ENCODE results near the gene DPY19L1.
"Not testable (repeated sequence)": the region's sequence is repeated elsewhere in the genome, so short reads cannot be mapped to it uniquely, and the experiment has no call there.

The DPY19L1 gene

DNA sequence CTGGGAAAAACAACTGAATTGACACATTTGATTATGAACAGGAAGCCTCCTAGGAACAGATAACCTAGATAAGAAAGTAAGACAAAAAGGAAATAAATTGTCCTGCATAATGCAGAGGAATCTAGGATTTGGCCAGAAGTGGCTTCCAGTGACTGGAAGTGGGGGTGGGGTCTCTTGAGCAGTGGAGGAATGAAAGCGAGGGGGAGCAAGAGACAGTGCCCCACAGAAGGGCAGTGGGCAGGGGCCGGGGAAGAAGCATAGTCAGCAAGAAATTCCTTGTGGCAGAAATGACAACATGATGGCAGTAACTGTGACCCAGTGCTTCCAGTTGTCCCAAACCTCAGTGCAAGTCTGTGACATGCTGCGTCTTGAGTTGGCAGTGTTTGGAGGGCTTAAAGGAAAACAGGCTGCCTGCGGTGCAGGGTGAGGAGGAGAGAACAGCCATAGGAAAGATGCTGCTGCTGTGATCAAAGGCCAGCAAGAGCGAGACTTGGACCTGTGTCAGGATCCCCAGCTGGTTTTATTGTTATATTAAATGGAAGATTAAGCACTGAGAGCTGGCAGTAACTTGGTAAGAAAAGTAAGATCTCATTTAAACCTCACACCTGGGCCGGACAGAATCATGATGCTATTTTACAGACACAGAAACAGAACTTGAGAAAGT is 119.0 kb downstream of the DPY19L1 start:
- DNase-seq (ENCODE audit: low read depth) = not testable (repeated sequence)

DNA sequence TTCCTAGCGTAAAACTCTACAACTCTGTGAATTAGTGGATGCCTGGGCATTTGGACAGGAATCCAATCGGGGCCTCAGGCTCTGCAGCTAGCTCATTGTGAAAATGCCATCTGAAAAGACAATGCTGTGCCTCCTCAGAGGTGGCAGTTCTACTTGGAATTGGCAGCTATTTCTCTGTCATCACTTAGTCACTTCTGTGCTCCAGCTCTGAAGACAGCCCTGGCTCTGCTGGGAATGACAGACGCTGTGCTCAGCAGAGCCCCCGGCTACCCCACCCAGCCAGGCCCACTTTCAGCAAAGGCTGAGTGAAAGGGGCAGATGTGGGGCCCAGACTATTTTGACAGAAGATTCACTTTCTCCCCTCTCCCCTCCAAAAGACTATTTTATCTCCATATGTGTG is 119.8 kb downstream of the DPY19L1 start:
- DNase-seq (ENCODE audit: low read depth) = not testable (repeated sequence)

DNA sequence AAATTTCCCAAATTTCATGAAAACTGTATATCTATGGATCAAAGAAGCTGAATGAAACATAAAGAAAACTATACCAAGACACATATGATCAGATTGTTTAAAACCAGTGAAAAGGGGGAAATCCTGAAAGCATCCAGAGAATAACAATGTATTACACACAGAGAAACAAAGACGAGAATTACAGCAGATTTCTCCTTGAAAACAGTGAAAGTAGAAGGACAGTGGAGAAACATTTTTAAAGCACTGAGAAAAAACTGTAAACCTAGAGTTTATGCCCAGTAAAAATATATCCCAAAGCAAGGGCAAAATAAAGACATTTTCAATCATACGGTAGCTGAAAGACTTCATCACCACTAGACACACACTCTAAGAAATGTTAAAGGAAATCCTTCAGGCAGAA is 121.0 kb downstream of the DPY19L1 start:
- no peak for DNase-seq (ENCODE audit: low read depth)

- no peak for DNase-seq (ENCODE audit: low read depth)
Measured at GRCh38 chr7:34912236-34912635, 125.0 kb downstream of the DPY19L1 start.

GRCh38 chr7:34906266-34906850 is 130.9 kb downstream of the DPY19L1 start:
- DNase-seq (ENCODE audit: low read depth) = not testable (repeated sequence)

DNA sequence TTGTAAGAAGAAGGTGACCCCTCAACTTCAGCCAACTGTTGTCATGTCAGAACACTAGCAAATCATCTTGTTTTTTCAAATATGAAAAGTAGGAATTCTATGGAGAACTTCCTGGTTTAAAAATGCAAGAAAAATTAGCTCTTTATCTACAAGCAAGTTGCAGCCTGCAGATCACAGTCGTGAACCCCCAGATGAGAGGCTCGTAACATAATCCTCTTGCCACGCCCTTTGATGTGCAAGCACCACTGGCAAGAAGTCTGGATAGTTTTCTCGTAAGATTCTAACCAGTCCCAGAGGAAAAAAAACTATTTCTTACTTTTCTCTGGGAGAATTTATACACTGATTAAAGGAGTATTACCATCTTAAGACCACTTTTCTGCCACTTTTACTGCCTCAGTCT is 132.3 kb downstream of the DPY19L1 start:
- DNase-seq (ENCODE audit: low read depth) = no peak

GRCh38 chr7:34903921-34904320 is 133.4 kb downstream of the DPY19L1 start:
- DNase-seq (ENCODE audit: low read depth) = not testable (repeated sequence)

GRCh38 chr7:34902182-34902581 is 135.1 kb downstream of the DPY19L1 start:
- DNase-seq (ENCODE audit: low read depth) = no peak

DNA sequence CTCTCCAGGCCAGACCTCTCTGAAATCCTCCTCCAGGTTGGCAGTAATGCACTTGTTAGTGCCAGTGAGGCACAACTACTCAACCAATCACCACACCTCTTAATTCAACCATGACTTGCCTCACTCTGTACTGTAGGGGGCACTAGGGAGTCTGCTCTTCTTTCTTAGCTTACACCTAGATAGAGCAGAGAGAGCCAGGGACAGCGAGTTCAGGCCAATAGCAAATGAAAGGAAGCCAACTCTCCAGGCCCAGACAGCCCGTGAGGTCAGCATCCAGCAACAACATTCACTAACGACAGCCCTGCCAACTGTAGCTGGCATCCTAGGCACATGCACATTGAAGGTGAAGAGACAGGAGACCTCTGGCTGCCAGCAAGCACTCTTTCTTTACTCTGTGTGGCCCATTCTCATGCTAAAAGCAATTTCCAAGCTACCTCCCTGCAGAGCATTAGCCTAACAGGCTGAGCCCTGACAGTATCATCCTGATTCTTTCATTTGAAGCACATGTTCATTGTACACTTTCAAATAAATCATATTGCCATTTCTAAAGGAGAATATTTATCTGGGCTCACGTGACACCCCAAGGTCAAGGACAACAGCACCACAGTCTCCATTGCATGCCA is 136.3 kb downstream of the DPY19L1 start:
- DNase-seq (ENCODE audit: low read depth) = no peak

- no peak for DNase-seq (ENCODE audit: low read depth)
Measured at GRCh38 chr7:34895202-34895601, 142.1 kb downstream of the DPY19L1 start.

- no peak for DNase-seq (ENCODE audit: low read depth)
Measured at GRCh38 chr7:34889951-34890350, 147.3 kb downstream of the DPY19L1 start.

GRCh38 chr7:34886856-34887255 is 150.4 kb downstream of the DPY19L1 start:
- DNase-seq (ENCODE audit: low read depth) = no peak

GRCh38 chr7:34883855-34884254 is 153.4 kb downstream of the DPY19L1 start:
- DNase-seq (ENCODE audit: low read depth) = not testable (repeated sequence)

DNA sequence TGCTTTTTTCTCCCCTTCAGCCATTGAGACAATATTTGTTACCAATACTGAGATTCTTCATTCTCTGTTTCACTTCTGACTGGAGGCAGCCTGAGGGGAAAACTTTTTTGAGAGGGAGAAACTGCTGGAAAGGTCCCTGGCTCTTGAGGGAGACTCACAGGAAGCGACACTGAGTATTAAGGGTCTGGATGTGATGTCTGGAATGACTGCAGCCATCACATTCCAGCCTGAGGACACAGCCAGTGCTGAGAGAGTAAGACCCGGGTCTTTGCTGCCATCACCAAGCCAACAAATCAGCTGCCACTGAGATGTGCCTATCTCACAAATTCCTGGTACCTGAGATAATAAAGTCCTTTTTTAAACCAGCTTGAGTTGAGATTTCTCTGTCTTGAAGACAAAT is 157.4 kb downstream of the DPY19L1 start:
- DNase-seq (ENCODE audit: low read depth) = no peak

DNA sequence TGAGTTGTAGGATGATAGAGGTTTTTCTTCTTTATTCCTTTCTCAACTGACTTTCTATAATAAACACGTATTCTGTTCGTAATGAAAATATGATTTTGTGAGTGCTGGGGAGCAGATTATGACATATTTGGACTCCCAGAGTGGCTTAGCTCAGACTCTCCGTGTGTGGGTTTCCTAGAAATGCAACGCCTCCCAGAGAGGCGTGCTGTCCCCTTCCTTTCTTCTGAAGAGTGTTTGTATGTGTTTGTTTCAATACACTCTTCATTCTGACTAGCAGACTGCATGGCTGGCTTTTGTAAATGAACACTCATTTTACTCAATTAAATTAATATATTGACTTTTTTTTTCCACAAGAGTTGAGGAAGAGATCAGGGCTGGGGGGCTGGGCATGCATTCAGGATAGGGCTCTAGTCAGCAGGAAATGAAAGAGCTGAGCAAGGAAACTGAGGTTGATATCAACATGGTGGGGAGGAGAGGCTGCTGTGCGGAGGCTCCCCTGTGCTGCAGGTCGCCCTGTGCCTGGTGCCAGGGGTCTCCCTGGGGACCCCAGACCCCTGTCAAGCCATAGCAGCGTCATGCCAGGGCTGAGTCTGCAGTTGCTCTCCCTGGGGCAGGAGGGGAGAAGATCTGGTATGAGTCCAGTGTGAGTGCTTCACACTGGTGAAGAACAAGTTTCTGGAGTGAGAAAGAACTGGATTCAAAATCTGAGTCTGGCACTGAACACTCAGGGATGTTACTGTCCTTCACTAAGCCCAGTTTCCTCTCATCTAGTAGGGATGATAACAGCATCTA is 158.1 kb downstream of the DPY19L1 start:
- DNase-seq (ENCODE audit: low read depth) = not testable (repeated sequence)

Measured in activated T-cell treated with anti-CD3 and anti-CD28 coated beads for 1 hour (primary cell).